Uterus (tissue), 2 donors: ENCODE data around the gene PTGER4.

Experiments
- CTCF ChIP-seq, 4 experiments: fragments of 200-600 bp in 2 of 4; fragments of 450-650 bp in 2 of 4; sonication (generic) in 2 of 4; IDR thresholded peaks; one replicate each; pipeline ENCODE4 v1.5.1; 2016 to 2019; ENCODE audit warnings: antibody characterized with exemption in 4 of 4, mild to moderate bottlenecking in 2 of 4, moderate library complexity in 1 of 4
- POLR2A ChIP-seq, 2 donors: fragments of 450-650 bp; IDR thresholded peaks; one replicate each; pipeline ENCODE4 v1.6.1; 2016; ENCODE audit warnings: antibody characterized with exemption in 2 of 2, mild to moderate bottlenecking in 1 of 2, moderate library complexity in 1 of 2

- TF ChIP-seq POLR2A (IDR thresholded peaks at IDR 0.05) (no peak), CTCF (IDR thresholded peaks at IDR 0.05) (no peak)
Observed at GRCh38 chr5:40675396-40676133, 4.2 kb upstream of the PTGER4 start.
